T-helper 1 cell (primary cell): Measurements from ENCODE around the gene HM13.
"Not testable (repeated sequence)": the region's sequence is repeated elsewhere in the genome, so short reads cannot be mapped to it uniquely, and the experiment has no call there.

Experiments
- DNase-seq, 5 donors: peaks; one replicate each; pipeline ENCODE4 v3.0.0-alpha.2; 2012 to 2020
- total RNA-seq, 4 donors: gene quantifications; one replicate each; lab custom pipeline; 2026; lab: John Stamatoyannopoulos, UW

The HM13 gene, protein sequence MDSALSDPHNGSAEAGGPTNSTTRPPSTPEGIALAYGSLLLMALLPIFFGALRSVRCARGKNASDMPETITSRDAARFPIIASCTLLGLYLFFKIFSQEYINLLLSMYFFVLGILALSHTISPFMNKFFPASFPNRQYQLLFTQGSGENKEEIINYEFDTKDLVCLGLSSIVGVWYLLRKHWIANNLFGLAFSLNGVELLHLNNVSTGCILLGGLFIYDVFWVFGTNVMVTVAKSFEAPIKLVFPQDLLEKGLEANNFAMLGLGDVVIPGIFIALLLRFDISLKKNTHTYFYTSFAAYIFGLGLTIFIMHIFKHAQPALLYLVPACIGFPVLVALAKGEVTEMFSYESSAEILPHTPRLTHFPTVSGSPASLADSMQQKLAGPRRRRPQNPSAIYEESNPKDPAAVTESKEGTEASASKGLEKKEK
- 67.0 to 77.1 (median 69.9) reads per million in 4 donors for total RNA-seq

DNA sequence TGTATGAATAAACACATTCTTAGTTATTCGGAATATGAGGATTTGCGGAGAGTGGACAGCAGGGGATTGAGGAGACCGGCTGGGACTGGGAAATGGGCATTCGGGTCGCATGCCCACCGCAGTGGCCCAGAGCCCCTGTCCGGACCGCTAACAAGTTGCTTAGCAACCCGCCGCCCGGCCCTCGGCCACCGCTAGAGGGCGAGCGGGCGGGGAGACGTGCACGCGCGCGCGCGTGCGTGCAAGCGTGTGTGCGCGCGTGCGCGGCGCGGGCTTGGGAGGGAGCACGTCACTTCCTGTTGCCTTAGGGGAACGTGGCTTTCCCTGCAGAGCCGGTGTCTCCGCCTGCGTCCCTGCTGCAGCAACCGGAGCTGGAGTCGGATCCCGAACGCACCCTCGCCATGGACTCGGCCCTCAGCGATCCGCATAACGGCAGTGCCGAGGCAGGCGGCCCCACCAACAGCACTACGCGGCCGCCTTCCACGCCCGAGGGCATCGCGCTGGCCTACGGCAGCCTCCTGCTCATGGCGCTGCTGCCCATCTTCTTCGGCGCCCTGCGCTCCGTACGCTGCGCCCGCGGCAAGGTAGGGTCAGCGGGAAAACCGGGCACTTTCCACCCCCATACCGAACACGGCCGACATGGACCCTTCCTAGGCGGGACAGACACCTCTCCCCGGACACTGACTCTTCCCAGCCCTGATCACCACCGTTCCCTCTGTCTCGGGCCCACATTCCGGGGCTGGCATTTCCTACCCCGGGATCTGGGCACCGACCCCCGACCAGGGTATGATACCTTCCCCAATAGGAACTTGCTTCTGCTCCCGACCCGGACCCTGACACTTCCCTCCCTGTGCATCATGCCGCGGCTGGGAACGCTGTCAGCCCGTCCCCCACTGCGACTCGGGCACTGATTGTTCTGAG is at the start of gene HM13:
HM13 (plus strand) TSS at position 289 of the 918 bp plus-strand sequence; CDS start at position 399, 110 bp downstream.
- peak; percentile 76 to 92 (median 86) for DNase-seq

DNA sequence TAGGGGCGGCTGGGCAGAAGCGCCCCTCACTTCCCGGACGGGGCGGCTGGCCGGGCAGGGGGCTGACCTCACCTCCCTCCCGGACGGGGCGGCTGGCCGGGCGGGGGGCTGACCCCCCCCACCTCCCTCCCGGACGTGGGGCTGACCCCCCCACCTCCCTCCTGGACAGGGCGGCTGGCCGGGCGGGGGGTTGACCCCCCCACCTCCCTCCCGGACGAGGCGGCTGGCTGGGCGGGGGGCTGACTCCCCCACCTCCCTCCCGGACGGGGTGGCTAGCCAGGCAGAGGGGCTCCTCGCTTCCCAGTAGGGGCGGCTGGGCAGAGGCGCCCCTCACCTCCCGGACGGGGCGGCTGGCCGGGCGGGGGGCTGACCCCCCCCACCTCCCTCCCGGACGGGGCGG is 43.3 kb upstream of the HM13 start:
- not testable (repeated sequence) for DNase-seq

DNA sequence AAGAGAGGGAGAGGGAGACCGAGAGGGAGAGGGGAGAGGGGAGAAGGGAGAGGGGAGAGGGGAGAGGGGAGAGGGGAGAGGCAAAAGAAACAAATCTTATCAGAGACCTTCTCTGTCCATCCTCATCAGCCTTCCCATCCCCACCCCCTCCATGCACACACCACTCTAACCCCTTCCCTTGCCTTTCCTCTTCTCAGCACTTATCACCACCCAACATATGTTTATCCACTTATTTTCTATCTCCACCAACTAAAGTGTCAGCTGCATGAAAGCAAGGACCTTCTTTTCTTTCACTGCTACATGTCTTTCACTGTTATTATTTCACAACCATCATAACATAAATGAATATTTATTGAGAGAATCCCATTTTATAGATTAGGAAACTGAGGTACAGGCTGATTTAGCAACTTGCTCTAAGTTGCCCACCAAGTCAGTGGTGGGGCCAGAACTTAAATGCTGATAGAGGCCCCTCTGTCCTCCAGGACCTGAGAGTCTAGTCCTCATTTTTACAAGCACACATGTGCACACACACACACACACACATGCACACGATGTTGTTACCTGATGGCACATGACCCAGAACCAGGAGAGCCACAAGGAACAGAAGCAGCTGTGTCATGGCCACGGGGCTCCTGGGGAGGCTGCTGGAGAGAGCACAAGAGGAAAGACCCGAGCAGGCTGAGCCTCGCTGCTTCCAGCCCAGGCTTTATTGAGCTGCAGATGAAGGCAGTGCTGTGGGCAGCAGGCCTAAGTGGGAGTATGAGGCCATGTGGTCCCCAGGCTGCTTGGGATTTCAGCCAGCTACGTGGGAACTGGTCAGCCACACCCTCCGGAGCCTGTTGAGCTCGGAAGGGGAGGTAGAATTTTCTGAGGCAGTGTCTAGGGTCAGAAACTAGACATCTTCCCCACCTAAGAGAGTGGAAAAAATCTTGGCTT is 41.6 kb upstream of the HM13 start:
- DNase-seq, result no peak

DNA sequence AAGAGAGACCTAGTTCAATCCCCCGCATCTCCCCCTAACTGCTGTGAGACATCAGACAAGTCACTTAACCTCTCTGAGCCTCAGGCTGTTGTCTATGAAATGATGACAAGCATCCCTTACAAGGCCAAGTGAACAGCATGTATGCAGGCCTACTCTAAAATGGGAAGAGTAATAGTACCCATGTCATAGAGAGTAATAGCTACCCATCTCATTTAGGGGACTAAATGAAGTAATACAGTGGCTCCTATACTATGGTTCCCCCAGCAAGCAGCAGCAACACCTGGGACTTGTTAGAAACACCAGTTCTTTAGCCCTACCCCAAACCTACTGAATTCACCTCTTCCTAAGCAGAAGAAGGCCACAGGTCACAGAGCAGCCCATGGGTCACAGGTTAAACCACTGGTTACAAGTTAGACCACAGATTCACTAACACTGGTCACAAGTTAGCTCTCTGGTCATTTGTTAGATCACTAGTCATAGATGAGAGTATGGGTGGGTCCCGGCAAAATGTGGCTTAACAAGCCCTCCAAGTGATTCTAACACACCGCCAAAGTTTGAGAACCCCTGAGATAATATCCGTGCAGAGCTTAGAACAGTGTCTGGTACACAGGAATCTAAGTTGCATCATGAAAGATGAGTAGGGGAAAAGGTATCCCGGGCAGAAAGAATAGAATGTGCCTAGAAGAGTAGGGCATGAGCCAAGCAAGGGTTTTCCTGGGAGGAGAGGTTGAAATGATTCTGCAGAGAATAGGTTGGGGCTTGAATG is 40.7 kb upstream of the HM13 start:
- DNase-seq, result no peak

DNA sequence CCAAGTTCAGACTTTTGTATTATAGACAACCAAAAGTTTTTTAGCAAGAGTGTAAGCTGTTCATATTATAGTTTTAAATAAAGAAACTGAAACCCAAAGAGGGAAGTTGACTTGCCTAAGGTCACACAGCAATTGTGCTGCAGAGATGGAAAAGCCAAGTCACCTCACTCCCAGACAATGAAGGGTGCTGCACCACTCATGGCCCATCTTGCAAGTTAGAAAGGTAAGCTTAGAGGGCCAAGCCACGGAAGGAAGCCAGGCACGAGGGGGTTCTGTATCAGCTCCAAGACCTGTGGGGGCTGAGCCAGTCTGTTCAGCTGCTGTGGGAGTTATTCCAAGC is 40.2 kb upstream of the HM13 start:
- no peak for DNase-seq

DNA sequence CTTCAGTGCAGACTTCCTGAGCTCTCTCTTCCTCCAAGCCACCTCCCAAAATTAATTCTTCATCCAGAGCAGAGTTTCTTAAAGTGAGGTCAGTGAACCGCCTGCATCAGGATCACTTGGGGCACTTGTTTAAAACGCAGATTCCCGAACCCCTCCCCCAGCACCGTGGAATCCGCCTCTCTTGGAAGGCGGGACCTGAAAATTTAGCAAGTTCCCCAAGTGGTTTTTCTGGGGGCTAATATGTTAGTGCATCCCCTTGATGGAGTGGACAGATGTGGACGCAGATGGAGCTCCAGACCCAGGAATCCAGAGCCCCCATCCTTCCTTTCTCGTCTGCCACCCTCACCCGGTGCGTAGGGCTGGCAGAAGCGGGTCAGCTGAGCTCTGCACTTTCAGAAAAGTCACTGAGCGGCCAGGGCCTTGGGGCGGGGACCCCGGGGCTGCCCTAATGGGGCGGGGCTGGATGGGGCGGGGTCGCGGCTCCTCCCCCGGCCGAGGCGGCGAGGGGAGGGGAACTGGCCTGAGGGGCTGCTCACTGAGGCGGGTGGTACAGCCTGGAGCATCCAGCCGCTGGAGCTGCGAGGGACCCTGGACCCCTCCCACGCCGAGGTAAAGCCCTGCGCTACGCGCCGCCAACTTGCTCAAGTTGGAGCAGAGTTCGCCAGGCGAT is 39.3 kb upstream of the HM13 start, which contains the start of the genes DEFB124 and REM1:
DEFB124 (minus strand) TSS at position 370 of the 670 bp plus-strand sequence. CDS start 2,114 bp downstream, outside the sequence.
REM1 (plus strand) TSS at position 531 of the 670 bp plus-strand sequence. CDS start 1,158 bp downstream, outside the sequence.
- DNase-seq, result no peak

DNA sequence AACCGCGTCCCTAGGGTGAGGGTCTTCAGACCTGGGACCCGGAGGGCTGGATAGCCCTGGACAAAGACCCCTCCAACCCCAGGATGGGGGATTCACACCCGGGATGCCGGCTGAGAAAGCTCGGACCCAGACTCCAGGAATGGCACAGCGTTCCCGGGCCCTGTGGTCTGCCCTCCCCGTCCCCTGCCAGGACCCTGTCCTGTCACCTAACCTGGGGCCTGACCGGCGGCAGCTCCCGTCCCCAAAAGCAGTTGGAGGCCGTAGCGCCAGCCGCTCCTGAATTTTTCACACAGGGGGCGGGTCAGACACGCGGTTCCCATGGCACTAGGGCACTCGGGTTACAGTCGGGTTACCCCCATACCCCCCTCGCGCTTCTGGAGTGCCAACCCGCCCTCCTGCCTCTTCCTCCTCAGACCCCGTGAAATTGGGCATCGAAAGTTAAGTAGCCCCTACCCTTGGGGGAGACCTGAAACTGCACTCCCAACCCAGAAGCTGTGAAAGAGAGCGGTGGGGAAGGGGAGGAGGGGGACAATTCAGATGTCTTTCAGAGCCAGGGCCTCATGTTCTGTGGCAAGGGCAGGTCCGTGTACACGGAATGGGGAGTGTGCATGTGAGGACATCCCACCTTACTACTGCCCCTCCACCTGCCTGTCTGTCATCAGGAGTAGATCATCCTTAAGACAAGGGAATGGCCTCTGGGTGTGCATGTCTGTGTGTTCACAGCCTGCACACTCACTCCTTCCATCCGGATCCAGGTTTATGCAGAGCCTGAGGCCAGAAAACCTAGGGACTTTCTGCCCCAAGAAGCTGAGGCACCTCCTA is 38.6 kb upstream of the HM13 start:
- DNase-seq, result no peak

DNA sequence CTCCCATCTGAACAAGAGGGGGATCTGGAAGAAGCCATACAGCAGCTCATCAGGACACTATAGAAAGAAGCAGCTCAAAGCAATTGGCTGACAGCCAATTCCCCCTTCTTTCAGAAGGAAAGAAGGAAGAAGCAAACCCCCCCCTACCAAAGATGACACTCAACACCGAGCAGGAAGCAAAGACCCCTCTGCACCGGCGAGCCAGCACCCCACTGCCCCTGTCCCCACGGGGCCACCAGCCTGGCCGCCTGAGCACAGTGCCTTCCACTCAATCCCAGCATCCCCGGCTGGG is 38.0 kb upstream of the HM13 start:
- no peak for DNase-seq

DNA sequence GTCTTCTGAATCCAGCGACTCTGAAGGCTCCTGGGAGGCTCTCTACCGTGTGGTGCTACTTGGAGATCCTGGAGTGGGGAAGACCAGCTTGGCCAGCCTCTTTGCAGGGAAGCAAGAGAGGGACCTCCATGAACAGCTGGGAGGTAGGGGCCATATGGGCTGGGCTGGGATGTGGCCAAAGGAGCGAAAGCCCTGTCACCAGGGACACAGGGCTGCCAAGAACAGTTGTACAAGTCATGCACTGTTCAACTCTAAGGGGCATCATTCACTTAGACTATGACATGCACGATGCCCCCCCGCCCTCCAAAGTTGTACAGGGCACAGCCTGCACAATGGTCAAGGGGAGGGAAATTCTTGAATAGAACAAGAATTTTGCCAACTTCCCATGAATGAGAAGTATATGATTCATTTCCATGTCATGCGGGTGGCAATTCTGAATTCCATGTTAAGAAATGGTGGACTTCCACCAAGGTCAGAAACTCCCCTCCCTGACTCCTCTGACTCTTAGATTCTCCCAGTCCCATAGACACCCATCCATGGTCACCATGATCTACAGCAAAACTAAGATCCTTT is 37.5 kb upstream of the HM13 start:
- DNase-seq, result no peak

DNA sequence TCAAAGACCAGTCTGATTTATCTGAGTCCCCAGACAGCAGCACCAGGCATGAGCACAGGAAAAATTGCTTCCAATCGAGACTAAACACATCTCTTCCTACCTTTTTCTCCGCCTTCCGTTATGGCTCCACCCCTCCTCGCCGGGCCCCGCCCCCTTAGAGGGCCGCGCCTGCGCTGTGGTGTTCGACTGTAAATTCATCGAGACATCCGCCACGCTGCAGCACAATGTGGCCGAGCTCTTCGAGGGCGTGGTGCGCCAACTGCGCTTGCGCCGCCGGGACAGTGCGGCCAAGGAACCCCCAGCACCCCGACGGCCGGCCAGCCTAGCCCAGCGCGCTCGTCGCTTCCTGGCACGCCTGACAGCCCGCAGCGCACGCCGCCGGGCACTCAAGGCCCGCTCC is 30.2 kb upstream of the HM13 start:
- no peak for DNase-seq

DNA sequence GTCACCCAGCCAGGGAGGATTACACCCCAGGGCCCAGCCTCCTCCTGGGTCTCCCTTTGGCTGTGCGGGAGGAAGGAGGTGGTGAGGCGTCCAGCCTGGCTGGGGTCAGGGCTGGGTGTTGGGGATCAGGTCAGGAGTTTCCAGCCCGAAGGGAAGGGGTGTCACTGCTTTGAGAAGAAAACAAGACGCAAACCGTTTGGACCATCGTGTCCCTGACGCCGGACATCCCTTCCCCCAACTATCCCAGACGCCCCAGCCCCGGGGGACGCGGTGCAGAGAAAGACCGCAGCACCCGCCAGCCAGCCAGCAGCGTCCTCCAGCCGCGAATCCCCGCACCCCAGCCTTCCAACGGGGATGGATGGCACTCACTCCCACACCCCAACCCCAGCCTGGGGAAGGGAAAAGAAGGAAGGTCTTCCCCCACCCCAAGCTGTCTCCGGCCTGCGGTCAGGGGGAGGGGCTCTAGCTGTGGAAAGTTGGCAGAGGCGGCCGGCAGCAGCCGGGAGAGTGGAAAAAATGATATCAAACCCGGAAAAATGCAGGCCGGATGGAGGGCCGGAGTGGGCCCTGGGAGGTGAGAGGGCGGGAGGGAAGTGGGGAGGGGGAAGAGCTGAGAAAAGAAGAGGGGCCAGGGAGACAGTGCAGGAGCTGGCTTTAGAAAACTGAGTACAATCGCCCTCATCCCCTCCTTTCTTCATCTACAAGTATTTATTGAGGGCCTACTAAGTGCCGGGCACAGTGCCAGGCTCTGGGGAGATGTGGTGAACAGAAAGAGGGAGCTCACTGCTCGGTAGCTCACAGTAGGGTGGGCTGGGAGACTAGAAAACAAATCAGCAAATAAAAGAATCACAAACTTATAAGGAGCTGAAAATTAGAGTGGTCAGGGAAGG is 28.5 kb upstream of the HM13 start:
- no peak for DNase-seq

DNA sequence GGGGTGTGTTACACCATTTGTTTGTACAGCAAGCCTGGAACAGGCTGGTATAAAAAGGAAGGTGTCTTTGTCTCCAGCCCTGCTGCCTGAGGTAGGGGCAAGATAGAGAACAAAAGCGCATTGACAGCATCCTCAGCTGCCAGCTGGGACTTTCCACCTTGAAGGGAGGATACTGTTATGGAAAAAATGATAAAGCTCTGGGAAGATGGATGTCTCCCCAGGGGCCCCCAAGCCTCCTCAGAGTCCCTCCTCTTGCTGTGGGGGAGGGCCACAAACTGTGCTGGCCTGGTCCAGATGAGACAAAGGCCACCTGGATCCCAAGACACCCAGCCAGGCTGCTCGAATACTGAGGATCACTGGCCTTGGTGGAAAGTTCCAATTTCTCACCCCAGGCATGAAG is 26.1 kb upstream of the HM13 start:
- DNase-seq, result no peak

DNA sequence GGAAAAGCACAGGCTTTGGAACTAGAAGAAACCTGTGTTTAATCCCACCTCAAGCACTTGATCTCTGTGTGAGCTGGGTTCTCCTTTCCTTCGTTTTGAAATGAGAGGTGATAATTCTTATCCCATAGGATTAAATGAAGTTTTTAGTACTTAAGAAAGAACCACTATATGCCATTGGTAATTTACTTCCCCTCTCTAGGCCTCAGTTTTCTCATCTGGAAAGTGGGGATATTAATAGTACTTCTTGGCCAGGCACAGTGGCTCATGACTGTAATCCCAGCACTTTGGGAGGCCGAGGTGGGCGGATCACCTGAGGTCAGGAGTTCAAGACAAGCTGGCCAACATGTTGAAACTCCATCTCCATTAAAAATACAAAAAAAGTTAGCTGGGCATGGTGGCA is 25.1 kb upstream of the HM13 start:
- DNase-seq, result no peak

DNA sequence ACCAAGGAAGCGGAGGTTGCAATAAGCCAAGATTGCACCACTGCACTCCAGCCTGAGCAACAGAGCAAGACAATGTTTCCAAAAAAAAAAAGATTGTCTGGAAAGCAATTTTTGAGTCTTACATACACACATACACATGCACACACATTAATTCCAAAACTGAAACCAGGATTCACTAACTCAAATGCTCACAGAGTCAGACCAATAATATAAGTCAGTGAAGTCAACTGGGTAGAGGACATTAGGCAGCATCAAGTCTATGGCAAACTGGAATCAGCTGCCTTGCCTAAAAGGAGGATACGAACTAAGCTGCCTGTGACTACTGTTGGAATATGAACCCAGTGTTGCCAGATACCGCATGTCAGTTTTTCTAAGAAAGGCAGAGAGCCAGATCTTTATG is 23.5 kb upstream of the HM13 start:
- DNase-seq, result no peak

DNA sequence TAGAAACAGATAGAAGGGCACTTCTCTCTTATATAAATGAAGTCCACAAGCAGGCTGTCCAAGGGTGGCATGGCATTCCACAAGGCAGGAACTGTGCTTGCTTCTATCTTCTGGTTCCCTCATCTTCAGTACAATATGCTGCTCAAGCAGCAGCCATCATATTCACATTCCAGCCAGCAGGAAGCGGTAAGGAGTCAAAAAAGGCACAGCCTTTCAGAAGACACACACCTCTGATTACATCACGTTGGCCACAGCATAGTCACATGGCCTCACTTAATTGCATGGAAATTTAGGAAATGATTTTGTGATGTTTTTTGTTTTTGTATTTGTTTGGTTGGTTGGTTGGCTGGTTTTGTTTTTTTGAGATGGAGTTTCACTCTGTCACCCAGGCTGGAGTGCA is 20.1 kb upstream of the HM13 start:
- no peak for DNase-seq

DNA sequence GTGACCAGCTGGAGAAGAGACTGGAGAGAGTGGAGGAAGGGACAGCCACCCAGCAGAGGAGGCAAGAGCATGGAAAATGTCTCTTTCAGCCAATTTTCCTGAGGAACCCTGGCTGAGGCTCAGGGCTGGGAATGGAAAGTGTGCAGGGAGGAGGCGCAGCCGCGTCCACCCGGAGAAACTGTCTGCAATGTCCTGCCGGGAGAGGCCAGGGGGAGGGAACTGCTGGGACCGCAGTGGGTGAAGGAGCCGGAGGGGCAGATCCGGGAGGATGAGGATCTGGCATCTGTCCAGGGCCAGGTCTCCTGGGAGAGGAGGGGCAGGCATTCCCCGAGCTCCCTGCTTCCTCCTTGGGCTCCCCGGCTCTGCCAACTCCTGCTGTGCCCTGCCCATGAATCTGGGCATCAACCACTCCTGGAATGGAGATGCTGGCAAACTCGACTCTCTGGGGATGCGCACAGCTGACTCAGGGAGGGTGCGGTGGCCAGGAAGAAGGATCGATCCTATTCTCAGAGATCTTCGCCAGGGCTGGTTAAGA is 17.4 kb upstream of the HM13 start:
- no peak for DNase-seq

DNA sequence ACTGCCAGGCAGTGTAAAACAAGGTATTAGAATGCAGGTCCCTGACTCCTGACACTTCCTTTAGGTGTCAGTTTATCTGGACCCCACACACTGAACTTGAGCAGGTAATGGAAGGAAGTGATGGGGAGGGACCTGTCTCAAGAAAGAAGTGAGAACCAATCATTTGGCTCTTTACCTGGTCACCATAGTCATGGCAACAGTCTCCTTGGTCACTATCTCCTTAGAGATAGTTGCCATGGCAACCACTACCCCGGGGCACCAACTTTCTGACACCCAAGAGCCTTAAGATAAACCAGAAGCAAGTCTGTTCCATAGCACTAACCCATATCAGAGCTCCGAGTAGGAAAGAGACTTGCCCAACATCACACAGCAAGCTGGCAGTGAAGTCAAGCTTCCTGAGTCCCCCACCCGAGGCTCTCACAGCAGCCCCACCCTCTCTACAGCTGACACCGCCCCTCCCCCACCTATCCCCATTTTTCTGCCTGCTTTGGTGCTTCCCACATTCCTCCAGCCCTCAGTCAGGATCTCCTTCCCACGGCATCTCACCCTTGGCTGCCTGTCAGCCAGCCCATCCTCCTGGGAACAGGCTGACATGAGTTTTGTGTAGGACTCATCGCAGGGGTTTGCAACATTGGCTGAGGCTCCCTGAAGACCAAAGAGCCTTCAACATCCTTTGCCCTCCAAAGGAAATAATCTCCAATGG is 16.3 kb upstream of the HM13 start:
- no peak for DNase-seq

DNA sequence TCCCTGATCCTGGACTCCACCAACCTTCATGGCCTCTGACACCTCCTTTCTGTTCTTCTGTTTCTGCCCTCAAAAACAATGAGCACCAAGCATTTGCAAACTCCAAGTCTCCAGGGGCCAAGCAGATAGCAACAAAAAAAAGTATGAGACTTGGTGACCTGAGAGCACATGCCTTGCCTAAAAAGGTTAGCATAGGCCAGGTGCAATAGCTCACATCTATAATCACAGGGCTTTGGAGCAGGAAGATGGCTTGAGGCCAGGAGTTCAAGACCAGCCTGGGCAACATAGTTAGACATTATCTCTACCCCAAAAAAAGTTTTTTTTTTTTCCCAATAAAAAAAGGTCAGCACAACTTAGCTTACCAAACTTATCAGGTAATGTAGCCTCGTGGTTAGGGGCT is 13.7 kb upstream of the HM13 start:
- no peak for DNase-seq
